Motor neuron (in vitro differentiated cells): ENCODE data around the gene POU2AF1. TPM values are rescaled to one million over a fixed set of nuclear protein-coding genes. Genes with fewer than 3 reads are reported as not detected.

ENCODE experiments used
- ATAC-seq, 8 experiments: fragments of 200-7000 bp; cut with Tn5 transposase; replicated peaks in 6 of 8; 2 replicates each; pipeline ENCODE4 v1.8.0; 2021; ENCODE audit warnings: mild to moderate bottlenecking in 8 of 8, moderate library complexity in 8 of 8
- H3K27ac ChIP-seq, 2 donors: fragments of 250-450 bp; sonication (Bioruptor Pico); 2 replicates each; pipeline ENCODE4 v1.9.0; 2021; ENCODE audit warnings: antibody characterized with exemption in 2 of 2, mild to moderate bottlenecking in 2 of 2, moderate library complexity in 1 of 2
- H3K4me1 ChIP-seq, 2 donors: fragments of 250-450 bp; sonication (Bioruptor Pico); replicated peaks in 1 of 2; 2 replicates each; pipeline ENCODE4 v1.6.1; 2021; ENCODE audit warnings: antibody characterized with exemption in 2 of 2, mild to moderate bottlenecking in 2 of 2, moderate library complexity in 1 of 2
- H3K4me3 ChIP-seq, 5 donors: fragments of 250-450 bp; sonication (Bioruptor Pico); 2 replicates each; pipeline ENCODE4 v1.9.0; 2021; ENCODE audit warnings: antibody characterized with exemption in 5 of 5, mild to moderate bottlenecking in 5 of 5, moderate library complexity in 4 of 5
- WGBS, 10 experiments: fragments of 450-650 bp; shearing (Covaris generic); methylation state at CpG; one replicate each; pipeline ENCODE4 v1.0.0; 2022; 5-methylcytosine and 5-hydroxymethylcytosine counted together
- in situ Hi-C, 9 experiments: fragments of 400-800 bp; cut with MboI; loops; one replicate each; pipeline ENCODE4 v1.15.0; 2021; ENCODE audit warnings: low sequenced_read_pairs in 9 of 9, low pct_unique_long_range_greater_than_20kb in 2 of 9; ENCODE audit not compliant: unreplicated experiment in 9 of 9
- total RNA-seq, 8 experiments: library from RNA; unstranded; fragments of 300-600 nt; gene quantifications; 2 replicates each; pipeline versions ENCODE4 v1.2.3 to v1.2.4, GENCODE V29; 2022

POU2AF1 gene
- total RNA-seq, 8 experiments from 2014 or later, result 0.05 to 1.0 (median 0.35) TPM; not detected in 2

DNA sequence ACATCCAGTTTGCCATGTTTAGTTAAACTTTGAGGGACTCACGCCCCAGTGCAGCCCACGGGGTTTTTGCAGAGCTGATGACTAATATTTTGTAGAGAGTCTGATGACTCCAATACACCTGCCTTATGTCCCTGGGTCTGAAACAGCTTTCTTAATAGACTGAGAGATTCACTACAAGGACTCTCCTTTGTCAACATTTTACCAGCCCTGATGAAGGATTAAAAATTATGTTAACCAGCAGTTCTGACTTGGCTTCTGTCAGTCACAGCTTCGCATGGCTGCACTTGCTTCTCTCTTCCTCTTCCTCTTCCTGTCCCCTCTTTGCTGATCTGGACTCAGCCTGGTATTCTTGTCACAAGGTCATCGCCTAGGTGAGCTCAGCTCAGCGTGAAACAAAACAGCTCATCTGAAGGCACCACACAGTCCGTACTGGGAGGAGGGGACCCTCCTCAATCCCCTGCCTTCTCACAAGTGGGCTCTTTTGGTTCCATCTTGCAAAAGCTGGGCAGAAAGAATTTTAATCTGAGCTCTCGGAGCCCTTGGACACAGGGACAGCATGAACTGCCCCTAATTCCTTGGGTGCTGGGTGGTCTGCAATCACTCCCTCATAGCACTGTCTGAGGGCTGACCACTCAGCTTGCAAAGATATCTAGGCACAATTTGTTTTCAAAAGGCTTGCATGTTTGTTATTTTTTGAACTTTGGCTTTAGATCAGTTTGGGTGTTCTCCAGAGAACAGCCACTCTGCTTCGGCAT is 38.1 kb upstream of the POU2AF1 start:
- Histone ChIP-seq H3K4me3 (no peak overlapping the region), H3K4me1 (peaks cover 2 to 9% of the 10 kb centered on the region in 2 donors), H3K27ac (no peak overlapping the region)
- peak in 5 of 8 experiments; percentile 58 to 76 (median 65) for ATAC-seq
- in situ Hi-C loops, result no loop called here
- 51 to 93% (median 59%) methylated on average over 2 to 8 of the region's 8 CpGs; no CpG with 5 or more reads in 2 of the 10 experiments for WGBS, 10 experiments

DNA sequence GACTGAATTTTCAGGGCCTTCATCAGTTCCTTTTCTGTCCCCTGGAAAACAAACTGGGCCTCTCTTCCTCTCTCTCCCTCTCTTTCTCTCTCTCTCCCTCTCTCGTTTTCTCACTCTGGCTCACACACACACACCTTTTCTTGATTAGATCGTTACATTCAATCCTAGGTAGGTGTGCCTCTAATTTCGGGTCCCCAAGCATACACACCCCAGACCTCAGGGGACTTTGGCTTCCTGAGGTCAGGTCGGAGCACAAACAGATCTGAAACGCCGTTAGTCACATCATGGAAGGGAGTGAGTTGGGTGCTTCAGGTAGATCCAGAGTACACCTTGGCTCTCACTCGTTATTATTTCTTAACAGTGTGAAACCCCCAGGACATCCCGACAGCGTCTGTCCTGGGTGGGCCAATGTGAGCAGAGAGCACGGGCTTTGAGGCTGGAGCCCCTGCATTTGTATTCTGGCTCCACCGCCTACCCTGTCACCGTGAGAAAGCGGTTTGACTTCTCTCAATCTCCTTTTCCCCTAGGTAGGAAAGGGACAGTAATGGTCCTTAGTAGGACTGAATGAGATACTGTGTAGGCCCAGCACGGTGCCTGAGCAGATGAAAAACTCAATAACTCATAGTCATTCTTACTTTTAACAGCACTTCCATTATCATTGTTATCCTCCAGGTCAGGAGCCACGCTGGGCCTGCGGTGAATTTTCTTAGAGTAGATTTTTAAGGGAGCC is 37.3 kb upstream of the POU2AF1 start:
- in situ Hi-C loops, result no loop called here
- ATAC-seq, result no peak
- WGBS, 10 experiments, result 17 to 90% (median 74%) methylated on average over 1 to 15 of the region's 16 CpGs; no CpG with 5 or more reads in 2 of the 10 experiments
- H3K4me3 ChIP-seq, result no peak overlapping the region
- peaks cover 2 to 9% of the 10 kb centered on the region in 2 donors for H3K4me1 ChIP-seq
- no peak overlapping the region for H3K27ac ChIP-seq

DNA sequence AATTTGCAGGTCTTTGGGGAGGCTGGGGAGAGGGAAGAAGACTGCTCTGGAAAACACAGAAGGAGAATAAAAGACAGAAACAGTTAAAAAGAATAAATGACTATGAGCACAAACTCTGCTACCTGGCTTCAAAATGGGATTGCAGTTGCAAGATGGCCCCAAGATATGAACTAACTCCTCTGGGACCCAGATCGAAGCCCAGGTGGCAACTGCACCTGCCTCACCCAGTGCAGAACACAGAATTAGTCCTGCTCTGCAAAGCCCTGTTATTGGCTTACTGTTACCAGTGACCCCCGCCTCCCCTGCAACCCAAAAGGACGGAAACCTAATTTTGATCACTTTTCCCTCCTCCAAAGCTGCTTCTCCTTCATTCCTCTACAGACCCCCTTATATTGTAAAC is 35.9 kb upstream of the POU2AF1 start:
- WGBS, 10 experiments, result 62 to 100% (median 73%) methylated on average over 1 to 3 of the region's 3 CpGs; no CpG with 5 or more reads in 5 of the 10 experiments
- in situ Hi-C loops, result no loop called here
- H3K4me3 ChIP-seq, result no peak overlapping the region

DNA sequence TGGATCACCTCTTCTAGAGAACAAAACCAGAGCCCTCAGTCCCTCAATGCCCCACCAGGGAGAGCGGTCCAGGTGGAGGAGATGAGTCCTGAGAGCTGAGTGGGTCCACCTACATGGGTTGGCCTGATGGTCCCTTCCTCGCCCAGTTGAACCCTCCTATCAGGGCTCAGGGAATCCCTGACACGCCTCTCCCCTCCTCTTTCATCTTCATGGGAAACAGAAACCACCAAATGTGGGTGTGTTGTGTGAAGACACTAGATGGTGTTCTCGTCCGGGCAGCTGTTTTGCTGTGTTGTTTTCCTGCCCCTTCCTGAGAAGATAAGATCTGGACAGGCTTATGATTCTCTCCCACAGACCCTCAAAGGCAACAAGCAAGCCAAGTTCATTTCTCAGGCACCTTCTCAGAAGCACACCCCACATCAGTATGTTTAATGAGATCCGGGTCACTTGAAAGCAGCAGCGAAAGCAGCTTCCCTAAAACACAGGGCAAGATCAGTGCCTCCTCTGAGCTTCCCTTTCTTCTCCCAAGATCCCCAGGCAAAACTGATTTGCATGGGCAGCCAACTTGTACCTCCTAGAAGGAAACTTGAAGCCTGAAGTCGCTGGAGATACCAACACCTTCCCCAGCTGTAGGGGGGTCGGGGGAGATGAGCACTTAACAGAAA is 35.3 kb upstream of the POU2AF1 start:
- WGBS, 10 experiments, result 29 to 100% (median 68%) methylated on average over 1 to 9 of the region's 9 CpGs; no CpG with 5 or more reads in 2 of the 10 experiments
- in situ Hi-C loops, result no loop called here
- Histone ChIP-seq H3K4me3 (no peak overlapping the region), H3K4me1 (peaks cover 2 to 9% of the 10 kb centered on the region in 2 donors), H3K27ac (no peak overlapping the region)
- ATAC-seq, result peak in 2 of 8 experiments; percentile 16 to 37

More for the DNA sequence above, 35.9 kb upstream of the POU2AF1 start:
- no peak for ATAC-seq
- H3K27ac ChIP-seq, result no peak overlapping the region
- peaks cover 2 to 9% of the 10 kb centered on the region in 2 donors for H3K4me1 ChIP-seq

DNA sequence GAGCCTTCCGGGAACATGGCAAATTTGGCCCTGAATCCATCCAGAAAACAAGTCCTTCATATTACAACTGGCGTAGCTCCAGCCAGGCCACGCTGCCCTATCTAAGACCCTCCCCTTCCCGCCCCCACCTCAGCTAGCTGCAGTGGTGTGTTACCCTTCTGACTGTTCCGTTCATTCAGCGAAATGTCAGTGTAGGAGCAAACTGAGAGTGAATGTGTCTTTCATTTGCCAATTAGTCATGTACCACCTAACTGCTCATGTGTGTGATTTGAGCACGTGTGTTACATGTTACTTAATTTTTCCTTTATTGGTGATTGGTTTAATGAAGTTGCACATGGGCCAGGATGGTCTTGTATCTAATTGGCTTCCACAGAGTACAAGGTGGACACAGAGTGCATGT is 34.8 kb upstream of the POU2AF1 start:
- no peak overlapping the region for H3K4me3 ChIP-seq

DNA sequence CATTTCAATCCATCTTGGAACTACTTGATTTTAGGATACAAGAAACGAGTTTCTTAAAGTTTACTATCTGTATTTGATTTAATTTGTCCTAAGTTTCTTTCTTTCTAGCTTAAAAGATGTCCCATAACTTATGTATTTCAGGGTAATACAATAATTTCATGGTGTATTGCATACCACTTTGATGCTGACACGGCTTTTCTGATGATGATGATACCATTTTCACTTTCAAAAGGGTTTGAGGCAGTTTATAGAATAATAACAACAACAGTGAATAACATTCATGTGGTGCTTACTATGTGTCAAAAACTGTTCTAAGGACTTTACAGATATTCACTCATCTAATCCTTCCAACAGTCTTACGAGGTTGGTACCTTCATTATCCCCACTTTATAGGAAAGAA is 33.2 kb upstream of the POU2AF1 start:
- in situ Hi-C loops, result no loop called here
- Histone ChIP-seq H3K4me3 (no peak overlapping the region), H3K4me1 (peaks cover 2 to 9% of the 10 kb centered on the region in 2 donors), H3K27ac (no peak overlapping the region)
- 36 to 100% (median 50%) methylated on average over 1 to 3 of the region's 3 CpGs; no CpG with 5 or more reads in 1 of the 10 experiments for WGBS, 10 experiments
- ATAC-seq, result no peak

More for the DNA sequence above, 34.8 kb upstream of the POU2AF1 start:
- 53 to 100% (median 83%) methylated on average over 1 to 5 of the region's 7 CpGs; no CpG with 5 or more reads in 3 of the 10 experiments for WGBS, 10 experiments
- Histone ChIP-seq H3K27ac (no peak overlapping the region), H3K4me1 (peaks cover 2 to 9% of the 10 kb centered on the region in 2 donors)
- in situ Hi-C loops, result no loop called here
- no peak for ATAC-seq

DNA sequence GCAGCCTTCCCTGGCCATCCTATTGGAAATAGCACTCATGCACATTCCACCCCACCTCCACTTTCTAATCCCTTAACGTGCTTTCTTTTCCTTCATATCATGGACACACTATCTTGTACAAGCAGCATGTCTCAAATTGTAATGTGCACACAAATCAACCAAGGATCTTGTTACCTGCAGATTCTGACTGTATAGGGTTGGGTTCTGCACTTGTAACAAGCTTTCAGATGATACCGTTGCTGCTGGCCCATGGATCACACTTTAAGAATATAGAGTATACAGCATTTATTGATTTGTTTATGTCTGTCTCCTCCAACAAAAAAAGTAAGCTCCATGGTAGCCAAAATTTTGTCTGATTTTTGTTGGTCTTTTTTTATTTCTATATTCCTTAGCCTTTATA is 32.4 kb upstream of the POU2AF1 start:
- in situ Hi-C loops, result no loop called here
- H3K4me3 ChIP-seq, result no peak overlapping the region
- no peak overlapping the region for H3K27ac ChIP-seq
- peaks cover 0 to 1% of the 10 kb centered on the region in 2 donors for H3K4me1 ChIP-seq
- 20 to 100% (median 65%) methylated on average over 1 of the region's 2 CpGs; no CpG with 5 or more reads in 2 of the 10 experiments for WGBS, 10 experiments
- ATAC-seq, result no peak

DNA sequence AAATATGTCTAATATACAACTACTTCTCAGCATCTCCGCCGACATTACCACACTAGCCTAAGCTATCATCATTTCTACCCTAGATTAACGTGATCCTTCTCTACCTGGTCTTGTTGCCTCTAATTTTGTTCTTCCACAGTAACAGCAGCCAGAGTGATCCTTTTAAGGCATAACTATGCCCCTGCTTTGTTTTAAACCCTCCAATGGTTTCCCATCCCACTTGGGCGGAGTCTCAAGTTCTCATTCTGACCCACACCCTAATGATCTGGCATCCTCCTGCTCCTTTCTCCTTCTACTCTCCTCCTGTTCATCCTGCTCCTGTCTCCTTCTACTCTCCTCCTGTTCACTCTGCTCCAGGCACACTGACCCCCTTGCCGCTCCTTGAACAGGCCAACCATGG is 31.9 kb upstream of the POU2AF1 start:
- Histone ChIP-seq H3K4me1 (no peaks in the 10 kb centered on the region), H3K27ac (no peak overlapping the region), H3K4me3 (no peak overlapping the region)
- no peak for ATAC-seq
- in situ Hi-C loops, result no loop called here
- 74 to 93% (median 80%) methylated on average over 1 to 5 of the region's 5 CpGs; no CpG with 5 or more reads in 2 of the 10 experiments for WGBS, 10 experiments

DNA sequence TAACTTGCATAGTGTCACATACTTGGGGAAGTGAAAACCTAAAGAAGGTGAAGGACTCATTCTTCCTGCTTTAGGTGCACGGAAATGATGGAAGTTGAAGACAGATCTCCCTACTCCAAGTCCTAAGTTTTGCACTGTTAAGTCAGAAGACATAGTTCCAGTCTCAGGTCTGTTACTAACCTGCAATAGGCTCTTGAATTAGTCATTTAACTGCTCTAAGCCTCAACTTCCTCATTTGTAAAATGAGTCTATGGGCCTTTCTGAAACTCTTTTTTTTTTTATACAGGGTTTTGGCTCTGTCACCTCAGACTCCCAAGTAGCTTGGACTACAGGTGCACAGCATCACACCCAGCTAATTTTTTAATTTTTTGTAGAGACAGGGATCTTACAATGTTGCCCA is 30.8 kb upstream of the POU2AF1 start:
- no peak for ATAC-seq
- Histone ChIP-seq H3K4me1 (no peaks in the 10 kb centered on the region), H3K4me3 (no peak overlapping the region), H3K27ac (no peak overlapping the region)
- in situ Hi-C loops, result no loop called here
- WGBS, 10 experiments, result 0 to 83% (median 60%) methylated on average over 1 of the region's 1 CpG; no CpG with 5 or more reads in 4 of the 10 experiments

DNA sequence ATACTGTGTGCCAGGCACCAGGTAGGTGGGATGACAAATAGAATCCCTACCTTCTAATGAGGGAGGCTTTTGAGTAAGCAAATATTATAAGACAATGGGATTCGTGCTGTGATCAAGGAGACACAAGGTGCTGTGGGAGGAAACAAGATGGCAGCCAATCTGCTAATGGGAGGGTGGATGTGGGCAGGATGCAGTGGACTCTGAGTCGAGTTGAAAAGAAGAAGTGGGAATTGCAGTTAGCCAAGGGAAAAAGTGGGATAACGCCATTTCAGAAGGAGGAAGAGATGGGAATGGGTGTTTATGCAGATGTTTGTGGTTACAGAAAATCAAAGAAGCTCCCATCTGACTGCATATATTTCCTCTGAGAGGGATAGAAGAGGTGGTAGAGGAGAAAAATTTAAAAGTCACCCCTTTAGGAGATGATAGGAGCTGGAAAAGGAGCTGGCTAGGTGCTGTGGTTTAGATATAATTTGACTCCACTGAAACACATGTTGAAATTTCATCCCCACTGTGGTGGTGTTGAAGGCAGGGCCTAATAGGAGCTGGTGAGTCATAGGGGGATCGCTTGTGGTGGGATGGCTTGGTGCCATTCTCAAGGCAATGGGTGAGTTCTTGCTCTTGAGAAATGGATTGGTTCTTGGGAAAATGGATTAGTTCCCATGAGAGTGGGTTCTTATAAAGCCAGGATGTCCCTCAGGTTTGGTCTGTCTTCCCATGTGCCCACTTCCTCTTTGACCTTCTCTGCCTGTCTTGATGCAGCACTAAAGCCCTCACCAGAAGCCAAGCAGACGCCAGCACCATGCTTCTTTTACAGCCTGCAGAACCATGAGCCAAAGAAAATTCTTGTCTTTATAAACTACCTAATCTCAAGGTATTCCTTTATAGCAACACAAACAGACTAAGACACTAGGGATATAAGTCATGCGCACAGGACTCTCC is 30.0 kb upstream of the POU2AF1 start:
- no peak for ATAC-seq
- in situ Hi-C loops, result no loop called here
- Histone ChIP-seq H3K4me1 (no peaks in the 10 kb centered on the region), H3K27ac (no peak overlapping the region), H3K4me3 (no peak overlapping the region)
- 40 to 100% (median 56%) methylated on average over 1 to 5 of the region's 6 CpGs for WGBS, 10 experiments

DNA sequence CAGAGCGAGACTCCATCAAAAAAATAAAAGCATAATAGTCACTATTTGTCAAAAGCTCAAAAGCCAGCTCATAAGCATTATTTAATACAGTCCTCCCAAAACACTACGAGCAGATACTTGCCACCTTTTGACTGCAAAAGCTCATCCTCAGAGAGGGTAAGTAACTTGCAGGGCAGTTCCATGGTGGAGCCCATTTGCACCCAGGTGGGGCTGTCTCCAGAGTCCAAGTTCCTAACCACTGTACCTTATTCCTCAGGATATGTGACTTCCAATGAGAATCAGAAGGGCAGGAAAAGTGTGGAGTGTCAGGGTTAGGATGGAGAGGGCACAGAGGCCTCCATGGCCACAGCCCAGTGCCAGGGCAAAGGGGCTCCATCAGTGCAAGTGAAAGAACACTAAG is 28.6 kb upstream of the POU2AF1 start:
- WGBS, 10 experiments, result 0 to 83% (median 71%) methylated on average over 1 to 2 of the region's 2 CpGs; no CpG with 5 or more reads in 6 of the 10 experiments
- Histone ChIP-seq H3K4me1 (no peaks in the 10 kb centered on the region), H3K27ac (no peak overlapping the region), H3K4me3 (no peak overlapping the region)
- in situ Hi-C loops, result no loop called here
- no peak for ATAC-seq

DNA sequence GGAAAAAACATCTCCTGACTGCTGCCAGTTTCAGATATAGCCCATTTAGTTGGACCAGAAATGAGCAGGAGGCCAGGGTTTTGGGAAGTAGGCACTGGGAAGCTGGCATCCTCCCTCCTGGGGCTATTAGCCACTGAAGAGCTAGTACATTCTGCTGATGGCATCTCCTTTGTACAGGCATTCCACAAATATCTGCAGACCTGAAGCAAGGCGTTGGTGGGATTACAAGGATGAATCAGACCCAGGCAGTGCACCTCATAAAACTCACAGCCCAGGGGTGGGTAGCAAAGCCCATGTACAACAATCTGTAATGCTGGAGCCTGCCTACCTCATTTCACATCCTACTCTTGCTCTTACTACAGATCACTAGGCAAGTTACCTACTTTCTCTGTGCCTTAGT is 27.5 kb upstream of the POU2AF1 start:
- H3K27ac ChIP-seq, result no peak overlapping the region
- no peak overlapping the region for H3K4me3 ChIP-seq
- no peaks in the 10 kb centered on the region for H3K4me1 ChIP-seq
- WGBS, 10 experiments, result 0 to 80% (median 20%) methylated on average over 1 of the region's 1 CpG; no CpG with 5 or more reads in 5 of the 10 experiments
- in situ Hi-C loops, result no loop called here
- ATAC-seq, result no peak
